ENCODE measurements around the gene DCXR. TPM values are rescaled to one million over a fixed set of nuclear protein-coding genes. Genes with fewer than 3 reads are reported as not detected.

DCXR gene
- total and polyA plus RNA-seq, 2 donors (not counting 1 experiment from before 2014, with no cell fraction given): 63.9 to 143 TPM

GRCh38 chr17:82055023-82055964 is 17.8 kb upstream of the DCXR start:
- CTCF ChIA-PET: interaction anchor here (1.2 to 1.6 kb wide), 2 partner anchors 11 to 96 kb away, joined by 3 to 4 read pairs; partner anchors contain the start of gene DUS1L

More at GRCh38 chr17:82055023-82055964, 17.8 kb upstream of the DCXR start:
- Histone ChIP-seq H3K4me3 (ENCODE audit: control extremely low read depth in 1 of 5, extremely low read depth in 1 of 5, insufficient read depth in 1 of 5, low read depth in 2 of 5, low read length in 4 of 5) (no peak overlapping the region), H3K27ac (ENCODE audit: low read length in 2 of 2) (no peak overlapping the region), H3K9me3 (ENCODE audit: control extremely low read depth in 1 of 3, control insufficient read depth in 2 of 3, insufficient read depth in 1 of 3, low read length in 2 of 3) (no peaks in the 10 kb centered on the region), H2AFZ (ENCODE audit: insufficient read depth, low read depth, low read length, poor library complexity, severe bottlenecking) (no peak overlapping the region), H3K4me1 (ENCODE audit: control insufficient read depth in 2 of 2, insufficient read depth in 2 of 2, low read length in 2 of 2) (peaks cover 20 to 28% of the 10 kb centered on the region in 2 donors), H3K79me2 (ENCODE audit: control insufficient read depth, insufficient read depth, low read length) (peaks cover 28% of the 10 kb centered on the region), H3K27me3 (replicated peaks in 1 of 4; ENCODE audit: control extremely low read depth in 1 of 4, control insufficient read depth in 3 of 4, insufficient read depth in 4 of 4, low read length in 3 of 4) (no peaks in the 10 kb centered on the region), H4K20me1 (ENCODE audit: control insufficient read depth, insufficient read depth, low read length, poor library complexity, severe bottlenecking) (peaks cover 19% of the 10 kb centered on the region), H3K36me3 (replicated peaks in 1 of 2; ENCODE audit: control extremely low read depth in 1 of 2, control insufficient read depth in 1 of 2, extremely low read depth in 1 of 2, insufficient read depth in 2 of 2, low read length in 1 of 2) (peaks cover 0 to 44% of the 10 kb centered on the region in 2 experiments), H3K9ac (ENCODE audit: low read length) (no peak overlapping the region), H3K4me2 (replicated peaks; ENCODE audit: low read depth, low read length, poor library complexity, severe bottlenecking) (no peak overlapping the region)
- Mint-ChIP-seq H3K9me3 (ENCODE audit: insufficient read depth) (no peaks in the 10 kb centered on the region), H3K27ac (no peak overlapping the region), H3K4me3 (peak overlapping the region; percentile 32), H3K27me3 (no peaks in the 10 kb centered on the region), H3K4me1 (peaks cover 10% of the 10 kb centered on the region)
- ATAC-seq (ENCODE audit: low read depth) (no peak), DNase-seq (no peak)
- POLR2A ChIA-PET: no interaction called here
- TF ChIP-seq CTCF (IDR thresholded peaks at IDR 0.05) (no peak), EZH2 (IDR thresholded peaks at IDR 0.05; ENCODE audit: borderline replicate concordance, insufficient read depth, low read depth, low read length, poor library complexity, severe bottlenecking) (no peak)
- intact Hi-C loops (cut with micrococcal nuclease): no loop called here
- WGBS (ENCODE audit: insufficient coverage): 83% methylated on average over 21 of the region's 26 CpGs

Measured in B cell (primary cell).